SKM-1 treated with dmso at 0.1 percent for 144 hours (cell line): Measurements from ENCODE around the gene C2CD2.
A peak's percentile ranks its signal among the peaks of the same experiment; 100 is the strongest.
"Not testable (repeated sequence)": the region's sequence is repeated elsewhere in the genome, so short reads cannot be mapped to it uniquely, and the experiment has no call there.

ENCODE experiments used
- DNase-seq: peaks from one replicate; lab custom pipeline; 2025; ENCODE audit not compliant: unreplicated experiment; lab: John Stamatoyannopoulos, UW

Gene C2CD2

DNA sequence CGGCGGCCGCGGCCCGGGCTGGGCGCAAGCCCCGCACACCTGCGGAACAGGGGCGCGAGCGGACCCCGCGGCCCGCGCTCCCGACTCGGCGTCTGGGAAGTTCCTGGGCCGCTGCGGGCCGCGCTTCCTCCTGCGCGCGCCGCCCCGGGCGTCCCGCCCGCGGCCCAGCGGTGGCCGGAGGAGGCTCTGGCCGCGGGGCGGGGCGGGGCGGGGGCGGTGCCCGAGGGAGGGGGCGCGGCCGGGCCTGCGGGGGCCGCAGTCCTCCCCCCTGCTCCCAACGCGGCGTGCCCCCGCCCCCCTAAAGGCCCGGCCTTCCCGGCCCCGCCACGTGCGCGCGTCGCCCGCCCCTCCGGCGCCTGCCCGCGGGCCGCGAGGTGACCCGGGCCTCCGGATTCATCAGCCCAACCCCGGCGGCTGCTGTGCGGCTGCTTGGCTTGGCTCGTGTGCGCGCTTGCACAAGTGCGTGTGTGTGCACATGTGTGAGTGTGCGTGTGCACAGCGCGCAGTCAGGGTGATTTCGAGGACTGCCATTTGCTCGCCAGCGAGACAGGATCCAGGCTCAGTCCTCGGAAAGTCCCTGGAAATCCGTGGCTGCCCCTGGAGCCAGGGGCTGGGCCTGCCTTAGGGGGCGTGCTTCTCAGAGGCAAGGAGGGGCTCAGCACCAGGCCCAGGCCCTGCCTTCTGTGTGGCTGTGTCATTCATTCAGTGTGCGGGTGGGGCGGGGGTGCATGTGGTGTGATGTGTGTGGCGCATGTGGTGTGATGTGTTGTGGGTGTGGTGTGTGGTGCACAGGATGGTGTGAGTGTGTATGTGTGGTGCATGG lies at the start of gene C2CD2:
Gene C2CD2, minus strand, starts transcription at position 188 of the 823 bp plus-strand sequence. CDS start 370 bp downstream, outside the sequence.
- DNase-seq: peak; percentile 37

- no peak for DNase-seq
Observed at GRCh38 chr21:42003051-42003461, 49.2 kb upstream of the C2CD2 start.

DNA sequence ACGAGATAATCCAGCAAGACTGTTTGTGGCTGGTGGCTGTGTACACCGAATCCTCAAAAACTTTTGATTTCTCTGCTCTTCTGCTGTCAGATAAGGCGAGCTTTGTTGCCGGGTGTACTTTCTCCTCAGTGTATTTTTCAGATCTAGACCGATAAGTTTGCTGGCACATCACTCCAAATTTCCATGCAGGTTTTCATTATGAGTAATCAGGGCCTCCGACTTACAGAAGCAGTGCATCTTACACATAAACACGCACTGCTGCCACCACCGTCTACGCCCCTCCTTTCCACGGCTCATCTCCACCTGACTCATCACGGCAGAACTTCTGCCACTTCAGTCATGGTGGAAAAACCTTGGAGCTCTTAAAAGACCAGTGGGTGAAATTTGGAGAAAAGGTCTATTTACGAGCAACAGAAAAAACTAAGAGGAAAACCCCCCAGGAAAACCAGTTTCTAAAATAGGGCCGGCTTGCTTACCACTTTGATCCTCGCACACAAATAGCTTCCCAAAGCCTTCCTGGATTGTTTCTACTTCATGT lies 48.7 kb upstream of the C2CD2 start:
- DNase-seq: no peak

DNA sequence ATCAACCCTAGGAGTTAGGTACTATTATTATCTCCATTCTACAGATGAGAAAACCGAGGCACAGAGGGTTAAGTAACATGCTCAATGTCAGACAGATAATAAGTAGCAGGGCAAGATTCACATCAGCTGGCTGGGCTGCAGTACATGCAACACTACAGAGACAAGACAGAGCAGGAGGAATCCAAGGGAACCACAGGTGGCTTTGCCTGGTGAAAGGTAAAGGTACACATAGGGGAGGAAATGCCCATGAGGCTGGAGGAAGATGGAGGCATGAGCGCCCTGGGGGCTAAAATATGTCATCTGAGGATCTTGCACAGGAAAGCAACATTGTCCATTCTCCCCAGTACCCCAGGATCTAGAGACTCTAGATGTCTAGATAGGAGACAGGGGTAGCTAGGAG lies 48.0 kb upstream of the C2CD2 start:
- DNase-seq: no peak

DNA sequence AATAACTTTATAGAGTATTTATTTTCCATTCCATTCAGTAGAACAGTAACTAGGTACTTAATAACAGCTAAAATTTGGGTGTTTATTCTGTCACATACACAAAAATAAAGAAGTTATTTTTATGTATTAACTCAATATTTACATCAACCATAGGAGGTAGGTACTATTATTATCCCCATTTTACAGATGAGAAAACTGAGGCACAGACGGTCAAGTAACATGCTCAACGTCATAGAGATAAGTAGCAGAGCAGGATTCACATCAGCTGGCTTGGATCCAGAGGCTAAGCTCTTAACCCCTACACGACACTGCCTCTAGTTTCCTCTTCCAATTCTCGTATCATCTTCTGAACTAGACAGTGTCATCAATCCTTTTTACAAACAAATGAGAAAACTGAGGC lies 47.1 kb upstream of the C2CD2 start:
- DNase-seq: no peak

DNA sequence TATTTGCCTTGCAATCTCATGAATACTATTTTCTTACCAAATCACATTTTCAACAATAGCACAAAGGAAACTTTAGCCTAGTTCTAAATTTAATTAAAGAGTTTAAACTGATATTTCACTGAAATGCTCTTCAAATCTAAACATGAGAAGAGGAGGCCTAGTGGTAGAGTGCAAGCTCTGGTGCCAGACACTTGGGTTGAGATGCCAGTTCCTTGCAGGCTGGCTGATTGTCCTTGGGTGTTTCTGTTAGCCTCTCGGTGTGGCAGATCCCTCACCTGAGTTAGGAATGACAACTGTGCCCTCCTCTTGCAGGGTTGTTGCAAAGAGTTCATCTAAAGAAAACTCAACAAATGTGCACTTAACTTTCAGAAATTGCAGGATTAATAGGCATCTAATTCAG lies 43.8 kb upstream of the C2CD2 start:
- DNase-seq: no peak

DNA sequence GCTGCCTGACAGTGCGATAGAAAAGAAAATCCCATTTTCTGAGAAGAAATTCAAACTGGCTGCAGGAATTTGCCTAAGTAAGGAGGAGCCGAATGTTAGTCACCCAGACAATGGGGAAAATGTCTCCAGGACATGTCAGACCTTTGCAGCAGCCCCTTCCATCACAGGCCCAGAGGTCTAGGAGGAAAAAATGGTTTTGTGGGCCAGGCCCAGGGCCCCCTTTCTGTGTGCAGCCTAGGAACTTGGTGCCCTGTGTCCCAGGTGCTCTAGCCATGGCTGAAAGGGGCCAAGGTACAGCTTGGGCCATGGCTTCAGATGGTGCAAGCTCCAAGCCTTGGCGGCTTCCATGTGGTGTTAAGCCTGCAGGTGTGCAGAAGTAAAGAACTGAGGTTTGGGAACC lies 41.8 kb upstream of the C2CD2 start:
- no peak for DNase-seq

GRCh38 chr21:41994613-41995012 lies 40.8 kb upstream of the C2CD2 start:
- DNase-seq: not testable (repeated sequence)

DNA sequence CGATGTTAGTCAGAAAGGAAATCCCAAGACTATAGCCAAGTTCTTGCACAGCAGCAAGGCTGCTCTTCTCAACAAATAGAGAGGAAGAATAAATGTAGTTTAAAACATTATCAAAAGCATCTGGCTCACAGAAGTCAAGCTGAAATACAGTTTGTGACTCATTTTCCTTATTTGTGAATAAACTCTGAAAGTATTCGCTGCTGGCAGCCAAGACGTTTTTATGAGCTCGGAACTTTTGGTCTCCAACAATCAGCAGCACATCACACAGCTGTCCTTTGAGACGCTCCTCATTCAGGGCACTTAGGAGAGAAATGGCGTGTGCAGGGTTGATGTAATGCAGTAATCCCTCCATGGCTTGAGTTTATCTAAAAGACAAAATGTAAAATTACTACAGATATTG lies 39.9 kb upstream of the C2CD2 start:
- no peak for DNase-seq

GRCh38 chr21:41992576-41992975 lies 38.8 kb upstream of the C2CD2 start:
- no peak for DNase-seq

- no peak for DNase-seq
Observed at GRCh38 chr21:41991659-41992058, 37.8 kb upstream of the C2CD2 start.

GRCh38 chr21:41989698-41990097 lies 35.9 kb upstream of the C2CD2 start:
- no peak for DNase-seq

GRCh38 chr21:41987310-41987709 lies 33.5 kb upstream of the C2CD2 start:
- DNase-seq: no peak

DNA sequence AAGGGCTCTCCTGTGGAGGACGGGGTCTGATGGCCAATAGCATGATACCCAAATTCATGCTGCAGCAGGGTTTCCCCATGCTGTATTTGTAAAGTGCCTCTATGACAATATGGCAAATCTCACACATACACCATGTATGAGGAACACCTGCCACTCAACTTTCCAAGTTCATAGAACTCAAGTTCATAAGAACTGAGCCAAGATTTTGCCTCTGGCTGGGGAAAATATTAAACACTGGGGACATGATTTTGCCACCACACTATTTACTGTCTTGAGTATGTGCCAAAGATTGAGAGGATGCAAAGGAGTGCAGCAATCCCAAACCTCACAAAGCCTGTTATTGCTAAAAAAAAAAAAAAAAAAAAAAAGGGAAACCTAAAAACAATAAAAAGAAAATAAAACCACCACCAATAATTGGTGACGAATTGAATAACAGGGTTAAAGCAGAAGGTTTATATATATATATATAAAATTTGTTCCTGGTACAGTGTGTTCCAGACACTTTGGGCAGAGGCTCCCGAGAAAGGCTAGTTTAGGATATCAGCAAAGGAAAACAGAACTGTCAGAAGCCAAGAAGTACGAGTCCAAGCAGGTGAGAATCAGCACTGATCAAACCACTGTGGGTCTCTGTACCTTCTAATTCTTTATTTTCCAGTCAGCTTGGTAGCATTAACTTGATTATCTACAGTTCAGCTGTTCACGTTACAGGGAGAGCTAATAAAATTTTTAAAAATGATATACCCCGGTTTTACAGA lies 32.0 kb upstream of the C2CD2 start:
- DNase-seq: no peak

- DNase-seq: no peak
Observed at GRCh38 chr21:41983229-41983628, 29.4 kb upstream of the C2CD2 start.

DNA sequence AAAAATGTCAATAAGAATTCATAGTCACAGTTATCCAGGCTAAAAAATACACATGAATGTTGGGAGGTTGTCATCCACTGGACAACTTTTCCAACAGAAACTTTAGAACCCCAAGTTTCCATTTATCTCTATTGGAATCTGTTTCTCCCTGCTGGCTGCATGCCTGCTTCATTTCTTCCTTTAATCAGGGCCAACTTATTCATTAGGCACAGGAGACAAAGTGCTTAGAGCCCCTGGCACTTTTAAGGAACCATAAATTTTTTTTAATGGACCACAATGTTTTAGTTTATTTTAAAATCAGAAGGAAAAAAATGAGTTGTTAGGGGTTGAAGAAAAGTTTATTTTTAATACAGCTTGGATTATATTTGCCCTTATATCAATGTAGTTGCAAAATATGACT lies 26.7 kb upstream of the C2CD2 start:
- DNase-seq: no peak

DNA sequence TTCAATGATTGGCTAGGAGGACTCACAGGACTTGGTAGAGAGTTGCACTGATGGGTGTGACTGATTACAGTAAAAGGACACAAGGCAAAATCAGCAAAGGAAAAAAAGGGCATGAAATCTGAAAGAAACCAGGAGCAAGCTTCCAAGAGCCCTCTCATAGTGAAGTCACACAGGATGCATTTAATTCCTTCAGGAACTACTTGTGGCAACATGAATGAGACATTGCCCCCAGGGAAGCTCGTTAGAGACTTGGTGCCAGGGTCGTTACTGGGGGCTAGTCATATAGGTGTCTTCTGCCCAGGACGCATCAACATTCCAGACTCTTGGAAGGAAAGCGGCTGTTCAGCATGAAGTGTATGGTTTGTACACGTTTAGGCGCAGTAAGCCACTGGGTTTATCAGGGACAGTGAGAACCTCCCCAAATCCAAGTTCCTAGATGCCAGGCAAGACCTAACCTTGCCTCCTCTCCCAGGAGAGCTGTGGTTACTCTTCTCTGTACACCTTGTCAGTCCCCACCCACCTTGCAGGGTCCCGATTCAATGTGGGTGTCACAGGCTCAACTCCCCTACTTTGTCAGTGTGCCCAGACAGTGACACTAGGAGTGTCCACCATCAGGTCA lies 26.0 kb upstream of the C2CD2 start:
- DNase-seq: no peak

- DNase-seq: no peak
Observed at GRCh38 chr21:41979335-41979734, 25.5 kb upstream of the C2CD2 start.

- no peak for DNase-seq
Observed at GRCh38 chr21:41977034-41977950, 23.5 kb upstream of the C2CD2 start.

DNA sequence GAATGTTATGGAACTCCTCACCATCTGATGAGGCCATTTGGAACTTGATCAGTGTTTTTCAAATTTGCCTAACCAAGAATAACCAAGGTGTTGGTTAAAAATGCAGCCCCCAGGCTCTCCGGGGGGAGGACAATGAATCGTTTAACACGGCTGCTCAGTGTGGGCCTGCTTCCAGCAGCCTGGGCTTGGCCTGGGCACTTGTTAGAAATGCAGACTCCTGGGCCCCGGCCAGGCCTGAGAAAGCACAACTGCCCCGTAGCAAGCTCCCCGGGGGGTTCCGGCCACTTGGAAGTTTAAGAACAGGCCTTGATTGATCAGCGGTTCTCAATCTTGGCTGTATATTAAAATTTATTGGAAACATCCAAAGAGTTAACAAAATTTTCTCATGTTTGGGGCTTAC lies 22.8 kb upstream of the C2CD2 start:
- no peak for DNase-seq
